ENCODE measurements around the gene IL15RA. TPM values are rescaled to one million over a fixed set of nuclear protein-coding genes. Genes with fewer than 3 reads are reported as not detected.

Gene IL15RA
- total RNA-seq, 1 donor from 2014 or later = not detected

GRCh38 chr10:5959142-5959541, 18.2 kb downstream of the IL15RA start:
- Histone ChIP-seq H2AFZ (replicated peaks) (no peak overlapping the region), H3K79me2 (ENCODE audit: low read depth) (no peaks in the 10 kb centered on the region), H3K27ac (no peak overlapping the region), H3K4me1 (no peaks in the 10 kb centered on the region), H3K9me3 (ENCODE audit: low read depth) (no peaks in the 10 kb centered on the region), H3K27me3 (no peaks in the 10 kb centered on the region), H3K9ac (no peak overlapping the region), H3F3A (ENCODE audit: low read depth) (no peaks in the 10 kb centered on the region), H4K20me1 (ENCODE audit: low read depth) (no peaks in the 10 kb centered on the region), H3K4me2 (no peak overlapping the region), H3K36me3 (no peaks in the 10 kb centered on the region), H3K4me3 (no peak overlapping the region)
- H3K36me3 Mint-ChIP-seq = no peaks in the 10 kb centered on the region
- H3K27me3 Mint-ChIP-seq (ENCODE audit: insufficient read depth, low read depth) = peaks cover 11% of the 10 kb centered on the region
- no peak overlapping the region for H3K27ac Mint-ChIP-seq
- TF ChIP-seq EZH2 (IDR thresholded peaks at IDR 0.05) (no peak), CTCF (IDR thresholded peaks at IDR 0.05) (no peak), EZH2phosphoT487 (IDR thresholded peaks at IDR 0.05) (no peak)
- H3K4me1 Mint-ChIP-seq = no peaks in the 10 kb centered on the region
- no peaks in the 10 kb centered on the region for H3K9me3 Mint-ChIP-seq
- DNase-seq (ENCODE audit: low spot score) = no peak
- no peak overlapping the region for H3K4me3 Mint-ChIP-seq

DNA sequence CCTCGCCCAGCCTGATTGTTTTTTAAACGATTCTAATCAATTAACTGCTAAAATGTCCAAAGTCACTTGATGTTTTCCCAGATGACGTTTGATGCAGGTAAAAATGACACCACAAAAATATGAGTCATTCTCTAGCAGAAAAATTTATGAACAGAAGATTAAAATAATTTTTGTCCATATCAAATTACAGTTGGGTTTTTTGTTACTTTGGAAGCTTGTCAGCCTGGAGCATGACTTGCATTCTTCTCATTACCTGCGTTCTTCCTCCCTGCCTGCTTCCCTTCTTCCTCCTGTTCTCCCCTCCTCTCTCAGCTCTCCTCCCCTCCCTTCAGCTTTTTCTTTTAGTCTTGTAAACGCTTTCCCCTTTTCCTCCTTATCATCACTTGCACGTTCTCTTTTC, 18.7 kb downstream of the IL15RA start:
- H3K27me3 ChIP-seq = no peaks in the 10 kb centered on the region
- H3K27ac ChIP-seq = no peak overlapping the region
- H2AFZ ChIP-seq (replicated peaks) = no peak overlapping the region
- no peak overlapping the region for H3K4me3 ChIP-seq
- Mint-ChIP-seq H3K36me3 (no peaks in the 10 kb centered on the region), H3K9me3 (no peaks in the 10 kb centered on the region), H3K4me1 (no peaks in the 10 kb centered on the region), H3K27me3 (ENCODE audit: insufficient read depth, low read depth) (peaks cover 11% of the 10 kb centered on the region), H3K27ac (no peak overlapping the region), H3K4me3 (no peak overlapping the region)
- H3K4me1 ChIP-seq = no peaks in the 10 kb centered on the region
- no peak overlapping the region for H3K4me2 ChIP-seq
- H4K20me1 ChIP-seq (ENCODE audit: low read depth) = no peaks in the 10 kb centered on the region
- no peaks in the 10 kb centered on the region for H3K79me2 ChIP-seq (ENCODE audit: low read depth)
- H3K9ac ChIP-seq = no peak overlapping the region
- H3K36me3 ChIP-seq = no peaks in the 10 kb centered on the region
- no peaks in the 10 kb centered on the region for H3F3A ChIP-seq (ENCODE audit: low read depth)
- TF ChIP-seq EZH2phosphoT487 (IDR thresholded peaks at IDR 0.05) = no peak
- no peak for TF ChIP-seq EZH2 (IDR thresholded peaks at IDR 0.05)
- no peak for TF ChIP-seq CTCF (IDR thresholded peaks at IDR 0.05)
- no peak for DNase-seq (ENCODE audit: low spot score)
- H3K9me3 ChIP-seq (ENCODE audit: low read depth) = no peaks in the 10 kb centered on the region

- Histone ChIP-seq H3K9ac (no peak overlapping the region), H3K36me3 (no peaks in the 10 kb centered on the region), H3F3A (ENCODE audit: low read depth) (no peaks in the 10 kb centered on the region), H3K9me3 (ENCODE audit: low read depth) (no peaks in the 10 kb centered on the region), H2AFZ (replicated peaks) (no peak overlapping the region), H4K20me1 (ENCODE audit: low read depth) (no peaks in the 10 kb centered on the region), H3K4me3 (no peak overlapping the region), H3K27me3 (no peaks in the 10 kb centered on the region), H3K4me2 (no peak overlapping the region), H3K27ac (no peak overlapping the region), H3K4me1 (no peaks in the 10 kb centered on the region), H3K79me2 (ENCODE audit: low read depth) (no peaks in the 10 kb centered on the region)
- Mint-ChIP-seq H3K4me3 (no peak overlapping the region), H3K4me1 (peaks cover 2% of the 10 kb centered on the region), H3K9me3 (no peaks in the 10 kb centered on the region), H3K27ac (no peak overlapping the region), H3K36me3 (no peaks in the 10 kb centered on the region), H3K27me3 (ENCODE audit: insufficient read depth, low read depth) (peaks cover 9% of the 10 kb centered on the region)
- DNase-seq (ENCODE audit: low spot score) = no peak
- TF ChIP-seq EZH2phosphoT487 (IDR thresholded peaks at IDR 0.05) (no peak), EZH2 (IDR thresholded peaks at IDR 0.05) (no peak), CTCF (IDR thresholded peaks at IDR 0.05) (no peak)
These were observed 19.3 kb downstream of the IL15RA start for GRCh38 chr10:5958077-5958476.

All from neural progenitor cell (in vitro differentiated cells).